ENCODE results near the gene ATL3.
"Not testable (repeated sequence)": the region's sequence is repeated elsewhere in the genome, so short reads cannot be mapped to it uniquely, and the experiment has no call there.

ATL3 gene

DNA sequence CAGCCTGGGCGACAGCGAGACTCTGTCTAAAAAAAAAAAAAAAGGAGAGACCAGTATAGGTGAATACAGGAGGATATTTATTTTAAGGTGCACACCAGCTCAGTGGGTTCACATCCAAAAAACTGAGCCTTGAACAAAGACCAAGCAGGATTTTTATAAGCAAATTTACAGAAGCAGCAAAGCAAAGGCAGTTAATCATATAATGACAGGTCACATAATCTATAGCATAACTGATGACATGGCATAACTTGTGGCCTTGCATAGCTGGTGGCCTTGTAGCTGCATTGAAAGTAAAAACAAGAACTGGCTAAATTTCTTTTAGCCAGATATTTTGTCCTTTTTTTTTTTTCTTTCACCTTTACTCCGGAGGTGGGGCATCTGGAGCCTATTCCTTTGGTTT lies 54.2 kb downstream of the ATL3 start:
- DNase-seq, result no peak

DNA sequence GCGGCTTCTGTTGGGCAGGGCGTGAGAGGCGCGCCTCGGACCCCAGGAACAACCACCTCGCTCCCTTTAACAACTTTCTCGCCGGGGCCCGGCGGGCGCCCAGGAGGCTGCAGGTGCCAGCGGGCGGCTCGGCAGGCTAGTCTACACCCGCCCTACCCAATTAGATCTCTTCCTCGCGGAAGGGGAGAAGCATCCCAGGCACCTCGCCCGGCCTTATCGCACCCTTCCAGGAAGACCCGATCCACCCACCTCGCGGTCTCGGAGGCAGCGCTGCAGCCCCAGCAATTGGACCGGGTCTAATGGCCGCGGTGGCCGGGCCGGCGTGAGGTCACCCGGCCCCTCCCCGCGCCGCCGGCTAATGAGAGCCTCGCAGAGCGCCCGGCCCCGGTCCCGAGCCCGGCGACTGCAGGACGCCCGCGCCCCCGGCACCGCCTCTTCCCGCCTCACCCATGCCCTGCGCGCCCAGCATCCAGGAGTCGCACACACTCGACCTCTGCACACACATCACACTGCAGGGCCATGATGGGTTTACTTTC lies 57.0 kb downstream of the ATL3 start, which contains the start of gene PLAAT3:
TSS of gene PLAAT3 (minus strand) at position 298 of the 536 bp plus-strand sequence. CDS start 419 bp downstream, outside the sequence.
- DNase-seq, result peak; percentile 66

DNA sequence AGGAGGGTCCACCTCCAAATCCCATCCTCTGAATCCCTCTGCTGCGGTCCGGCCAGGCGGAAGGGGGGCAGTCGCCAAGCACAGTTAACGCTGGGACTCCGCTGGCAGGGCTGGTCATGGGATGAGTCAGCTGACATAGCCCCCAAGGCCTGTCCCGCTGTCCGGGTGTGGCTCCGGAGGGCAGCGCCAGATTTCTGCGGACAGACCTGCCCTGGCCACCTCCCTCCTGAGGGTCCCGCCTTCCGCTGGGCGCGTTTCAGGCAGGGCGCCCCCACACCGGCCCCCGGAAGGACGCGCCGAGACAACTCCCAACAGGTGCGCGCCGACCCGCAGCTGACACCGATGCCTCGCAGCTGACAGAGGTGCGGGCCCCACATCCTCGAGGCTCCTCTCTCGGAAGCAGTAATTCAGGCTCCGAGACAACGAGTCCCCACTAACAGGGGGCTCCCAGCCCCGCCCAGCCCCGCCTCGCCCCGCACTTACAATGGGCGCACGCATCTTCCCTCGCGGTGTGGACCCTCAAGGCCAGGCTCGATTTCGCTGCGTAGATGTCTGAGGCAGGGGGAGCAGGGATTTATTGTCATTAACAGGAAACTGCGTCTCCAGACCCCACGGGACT lies 57.5 kb downstream of the ATL3 start:
- peak; percentile 73 for DNase-seq

DNA sequence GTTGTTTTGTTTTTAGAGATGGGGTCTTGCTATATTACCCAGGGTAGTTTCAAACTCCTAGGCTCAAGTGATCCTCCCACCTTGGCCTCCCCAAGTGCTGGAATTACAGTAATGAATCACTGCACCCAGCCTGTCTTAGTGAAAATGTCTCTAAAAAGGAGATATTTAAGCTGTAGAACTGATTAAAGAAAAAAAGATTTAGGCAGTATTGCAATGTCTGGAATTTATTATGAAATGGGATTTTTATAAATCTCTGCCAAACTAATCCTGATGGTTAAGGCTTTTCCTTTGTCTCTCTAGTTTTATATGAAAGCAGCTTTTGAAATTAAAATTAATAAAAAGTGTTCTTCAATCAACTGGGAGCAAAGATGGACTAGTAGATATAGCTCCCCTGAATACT lies 59.0 kb downstream of the ATL3 start:
- no peak for DNase-seq

DNA sequence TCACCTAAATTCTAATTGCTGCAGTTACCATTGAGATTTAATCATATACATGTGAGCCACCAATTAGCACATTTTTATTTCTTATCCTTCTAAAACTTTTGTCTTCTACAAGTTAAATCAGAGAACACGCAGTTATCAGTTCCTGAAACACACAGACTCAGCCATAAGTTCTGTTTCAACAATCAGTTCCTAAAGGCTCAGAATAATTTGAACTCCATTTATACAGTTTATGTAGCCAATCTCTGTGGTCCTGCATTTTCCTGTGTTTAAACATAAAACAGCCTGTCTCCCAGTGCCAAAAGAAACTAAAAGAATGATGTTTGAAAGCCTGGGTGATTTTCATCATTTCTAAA lies 59.8 kb downstream of the ATL3 start:
- no peak for DNase-seq

DNA sequence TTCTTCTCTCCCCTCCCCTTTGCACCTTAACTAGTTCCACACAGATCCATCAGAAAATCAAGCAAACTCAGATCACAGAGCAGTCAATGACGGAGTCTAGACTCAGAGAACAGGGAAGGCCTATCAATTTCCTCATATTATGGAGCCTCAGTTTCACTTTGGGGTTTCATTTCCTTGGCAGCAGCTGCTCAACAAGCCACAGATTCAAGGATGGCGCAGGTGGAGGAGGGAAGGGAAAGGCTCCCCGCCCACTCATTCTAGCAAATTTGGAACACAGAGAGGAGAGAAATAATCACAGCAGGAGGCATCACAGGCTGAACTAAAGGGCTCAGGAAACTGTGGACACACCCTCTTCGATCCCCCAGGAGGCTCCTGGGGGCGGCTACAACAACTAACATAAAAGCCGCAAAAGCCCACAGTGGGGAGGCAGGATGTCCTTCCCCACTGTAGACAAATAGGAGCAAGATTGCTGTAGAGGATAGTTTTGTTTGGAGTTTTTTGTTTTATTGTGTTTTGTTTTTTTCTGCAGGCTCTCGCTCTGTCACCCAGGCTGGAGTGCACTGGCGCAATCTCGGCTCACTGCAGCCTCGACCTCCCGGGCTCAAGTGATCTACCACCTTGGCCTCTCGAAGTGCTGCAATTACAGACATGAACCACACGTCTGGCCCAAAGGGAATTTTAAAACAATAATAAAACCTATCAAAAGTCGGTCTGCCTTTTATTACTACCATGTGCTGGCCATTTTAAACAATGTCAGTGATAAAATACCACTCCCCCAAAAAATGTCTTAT lies 60.4 kb downstream of the ATL3 start:
- DNase-seq, result no peak

DNA sequence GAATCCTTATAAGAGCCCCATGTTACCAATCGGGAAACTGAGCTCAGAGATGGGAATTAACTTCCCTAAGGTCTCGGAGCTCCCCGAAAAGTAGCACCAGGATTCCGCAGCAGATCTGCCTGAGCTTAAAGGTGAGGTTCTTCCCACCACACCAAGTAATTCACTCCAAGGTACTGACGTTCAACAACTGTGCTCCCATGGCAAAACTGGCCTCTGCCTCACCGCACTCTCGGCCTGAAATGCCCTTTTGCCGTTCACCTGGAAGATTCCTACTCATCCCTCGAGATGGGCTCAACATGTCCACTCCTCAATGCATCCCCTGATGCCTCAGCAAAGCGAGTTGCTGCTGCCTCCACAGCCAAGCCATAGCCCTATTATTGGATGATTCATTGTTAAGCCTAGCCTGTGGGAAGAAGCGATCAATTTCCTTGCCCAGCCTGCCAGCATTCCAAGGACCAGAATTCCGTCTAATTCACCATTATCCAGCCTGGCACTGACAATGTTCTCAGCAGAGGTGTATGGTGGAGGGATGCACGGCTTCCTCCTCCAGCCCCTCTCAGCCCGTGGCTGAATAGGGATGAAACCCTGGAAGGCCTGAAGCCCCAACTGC lies 61.1 kb downstream of the ATL3 start:
- no peak for DNase-seq

DNA sequence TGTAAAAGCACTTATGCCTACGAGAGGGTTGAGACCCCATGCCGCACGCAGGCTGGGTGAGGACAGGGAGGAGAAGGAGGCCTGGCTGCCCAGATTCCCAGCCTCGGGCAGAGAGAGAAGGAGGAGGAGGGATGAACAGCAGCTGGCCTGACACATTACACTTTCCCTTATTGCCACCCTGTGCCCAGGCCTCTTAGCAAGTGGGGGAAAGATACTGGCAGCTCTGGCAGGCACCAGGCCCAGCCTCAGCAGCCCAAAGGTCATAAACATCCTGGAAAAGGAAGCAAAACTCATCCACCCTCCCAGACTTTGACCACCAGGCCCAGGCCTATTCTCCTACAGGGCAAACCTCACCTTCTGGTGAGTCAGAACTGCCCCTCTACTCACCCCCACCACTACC lies 61.6 kb downstream of the ATL3 start:
- DNase-seq, result no peak

DNA sequence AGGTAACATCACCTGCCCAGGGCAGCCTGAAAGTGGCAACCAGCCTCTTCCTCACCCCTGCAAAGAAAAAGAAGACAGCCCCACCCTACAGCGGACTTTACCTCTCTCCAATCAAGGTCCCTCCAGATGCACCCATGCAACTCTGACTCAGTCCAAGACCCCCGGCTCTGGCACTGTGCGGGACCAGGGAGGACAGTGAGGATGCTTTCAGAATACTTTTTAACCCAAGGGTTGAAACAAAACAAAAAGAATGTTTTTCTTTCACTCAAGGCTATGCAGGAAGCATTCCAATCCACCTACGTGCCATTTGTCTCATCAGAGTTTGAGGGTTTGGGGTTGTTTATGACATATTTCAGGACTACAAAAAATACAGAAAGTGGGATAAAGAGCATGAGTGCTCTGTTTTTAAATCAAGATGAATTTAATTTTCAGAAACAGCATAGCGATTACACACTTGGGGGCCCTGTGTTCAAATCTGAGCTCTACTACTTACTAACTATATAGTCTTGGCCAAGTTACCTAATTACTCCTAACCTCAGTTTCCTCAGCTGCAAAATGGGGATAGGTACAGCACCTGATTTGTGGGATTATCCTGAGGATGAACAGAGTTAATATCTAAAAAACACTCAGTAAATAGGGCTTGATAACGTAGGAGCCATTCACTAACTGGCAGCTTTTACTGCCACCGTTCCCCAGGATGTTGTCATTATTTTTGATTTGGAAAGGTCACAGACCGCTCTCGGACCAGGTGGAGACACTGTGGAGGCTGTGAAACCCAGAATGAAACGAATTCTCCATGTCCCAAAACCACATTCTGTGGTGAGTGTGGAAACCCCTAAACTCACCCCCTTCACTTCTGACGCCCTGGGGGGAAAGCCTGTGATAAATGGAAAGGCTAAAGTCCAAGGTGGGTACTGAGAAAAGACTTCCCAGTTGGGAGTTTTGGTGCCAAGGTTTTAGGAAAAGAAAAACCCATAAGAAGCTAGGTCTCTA lies 62.5 kb downstream of the ATL3 start:
- DNase-seq, result no peak

DNA sequence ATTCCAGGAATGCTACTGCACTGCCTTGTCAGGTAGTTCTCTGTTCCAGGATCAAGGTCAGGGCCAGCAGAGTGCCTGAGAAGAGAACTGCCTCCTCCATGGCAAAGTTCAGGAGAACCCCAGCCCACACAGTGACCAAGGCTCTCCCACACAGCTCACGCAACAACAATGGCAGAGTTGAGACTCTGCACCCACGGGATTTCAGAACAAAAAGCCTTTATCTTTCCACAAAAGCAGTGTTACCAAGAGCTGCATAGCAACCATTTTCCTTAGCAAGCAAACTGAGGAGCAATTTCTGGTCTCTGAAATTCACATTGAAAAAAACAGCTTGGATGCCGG lies 68.0 kb downstream of the ATL3 start:
- no peak for DNase-seq

DNA sequence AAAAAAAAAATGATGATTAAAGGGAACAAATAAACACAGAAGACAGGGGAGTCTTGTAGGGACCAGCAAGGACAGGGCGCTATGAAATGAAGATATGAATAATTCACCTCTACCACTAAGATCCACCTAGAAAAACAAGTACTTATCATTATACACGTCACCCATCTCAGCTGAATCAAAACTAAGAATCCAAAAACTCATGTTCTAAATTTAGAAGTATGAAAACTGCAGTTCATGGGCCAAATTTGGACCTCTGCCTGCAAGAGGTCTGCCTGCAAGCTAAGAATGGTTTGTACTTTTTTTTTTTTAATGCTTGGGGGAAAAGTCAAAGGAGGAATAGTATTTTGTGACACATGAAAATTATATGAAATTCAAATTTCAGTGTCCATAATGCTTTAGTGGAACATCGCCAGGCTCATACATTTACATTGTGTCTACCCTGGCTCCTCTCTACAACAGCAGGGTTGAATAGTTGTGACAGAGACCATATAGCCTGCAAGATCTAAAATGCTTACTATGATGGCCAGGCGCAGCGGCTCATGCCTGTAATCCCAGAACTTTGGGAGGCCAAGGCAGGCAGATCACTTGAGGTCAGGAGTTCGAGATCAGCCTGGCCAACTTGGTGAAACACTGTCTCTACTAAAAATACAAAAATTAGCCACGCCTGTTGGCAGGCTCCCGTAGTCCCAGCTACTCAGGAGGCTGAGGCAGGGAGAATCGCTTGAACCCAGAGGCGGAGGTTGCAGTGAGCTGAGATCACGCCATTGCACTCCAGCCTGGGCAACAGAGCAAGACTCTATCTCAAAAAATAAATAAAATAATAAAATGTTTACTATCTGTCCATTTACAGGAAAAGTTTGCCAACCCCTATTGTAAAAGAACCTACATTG lies 68.6 kb downstream of the ATL3 start:
- not testable (repeated sequence) for DNase-seq

DNA sequence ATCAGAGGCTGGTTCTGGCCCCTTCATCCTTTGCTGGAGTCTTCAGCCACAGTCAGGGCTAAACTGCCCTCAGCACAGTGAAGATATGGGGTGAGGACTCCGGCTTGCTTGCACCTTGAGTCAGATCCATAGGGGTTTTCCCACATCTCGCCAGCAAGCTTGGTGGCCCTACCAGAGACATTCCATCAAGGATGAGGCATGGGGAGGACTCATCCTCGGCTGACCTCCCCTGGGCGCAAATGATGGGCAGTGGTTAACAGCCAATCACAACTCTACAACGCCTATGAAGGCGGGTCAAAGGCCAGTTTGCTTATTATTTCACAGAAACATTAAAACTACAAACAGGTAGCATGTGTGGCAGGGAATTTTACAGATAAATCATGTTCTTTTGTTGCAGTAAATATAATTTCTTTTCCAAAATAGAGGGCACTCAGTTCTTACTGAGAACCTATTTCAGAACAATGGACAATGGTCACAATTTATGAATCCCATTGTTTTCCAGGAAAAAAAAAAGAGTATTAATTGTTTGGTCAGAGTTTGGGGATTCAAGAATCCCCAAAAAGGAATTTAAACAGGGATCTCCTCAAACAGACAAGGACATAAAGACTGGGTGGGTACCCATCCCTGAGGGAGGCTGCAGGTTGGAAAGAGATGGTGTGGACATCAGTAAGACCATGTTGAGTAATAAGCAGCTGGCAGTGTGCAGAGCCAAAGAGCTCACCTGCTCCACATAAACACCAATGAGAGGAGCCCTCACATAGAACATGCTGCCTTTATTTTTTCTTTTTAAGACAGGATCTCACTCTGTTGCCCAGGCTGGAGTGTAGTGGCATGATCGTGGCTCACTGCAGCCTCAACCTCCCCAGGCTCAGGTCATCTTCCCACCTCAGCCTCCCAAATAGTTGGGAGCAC lies 71.7 kb downstream of the ATL3 start:
- no peak for DNase-seq

DNA sequence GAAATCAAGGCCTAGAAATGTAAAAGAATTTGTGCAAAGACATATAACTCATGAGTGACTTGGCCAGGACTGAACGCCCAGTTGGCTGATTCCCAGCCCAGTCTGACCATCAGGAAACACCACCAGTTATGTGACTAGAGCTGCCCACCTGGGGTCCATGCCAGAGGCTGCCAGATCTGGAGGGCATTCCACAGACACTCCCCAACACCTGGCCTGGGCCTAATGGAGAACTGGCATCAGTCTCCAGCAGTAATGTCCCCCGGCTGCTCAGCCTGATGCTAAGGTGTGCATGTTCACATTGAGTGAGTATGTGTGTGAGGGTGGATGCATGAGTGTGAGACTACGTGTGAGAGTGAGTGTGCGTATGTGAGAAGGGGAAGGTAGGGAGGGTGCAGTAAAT lies 72.6 kb downstream of the ATL3 start:
- no peak for DNase-seq

DNA sequence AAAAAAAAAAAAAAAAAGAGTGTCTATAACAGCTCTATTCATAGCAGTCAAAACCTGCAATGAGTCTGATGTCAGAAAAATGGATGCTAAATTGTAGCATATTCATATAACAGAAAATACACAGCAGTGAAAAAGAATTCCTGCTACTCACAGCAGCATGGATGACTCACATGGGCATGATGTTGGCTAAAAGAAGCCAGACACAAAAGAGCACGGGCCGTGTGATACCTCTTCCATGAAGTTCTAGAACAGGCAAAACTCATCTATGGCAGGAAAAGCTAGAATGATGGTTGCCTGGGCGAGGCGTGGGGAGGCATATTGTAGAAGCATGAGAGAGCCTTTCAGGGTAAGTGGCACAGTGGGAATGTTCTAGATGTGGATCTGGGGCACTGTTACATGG lies 75.9 kb downstream of the ATL3 start:
- no peak for DNase-seq

DNA sequence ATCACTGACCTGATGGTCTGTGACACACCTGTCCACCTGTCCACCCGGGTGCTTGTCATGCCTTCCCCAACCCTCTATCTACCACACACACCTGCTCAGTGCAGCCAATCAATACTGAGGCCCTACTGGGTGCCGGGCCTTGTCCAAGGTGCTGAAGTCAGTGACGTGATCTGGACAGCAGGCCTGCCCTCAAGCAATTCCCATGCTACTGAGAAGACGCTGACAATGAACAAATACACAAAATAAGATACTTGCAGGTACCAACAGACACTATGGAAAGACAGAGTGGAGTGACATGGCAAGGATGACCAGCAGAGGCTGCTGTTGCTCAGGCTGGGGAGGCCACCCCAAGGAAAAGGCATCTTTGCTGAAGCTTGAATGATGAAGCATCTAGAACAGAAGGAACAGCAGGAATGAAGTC lies 78.2 kb downstream of the ATL3 start:
- no peak for DNase-seq

DNA sequence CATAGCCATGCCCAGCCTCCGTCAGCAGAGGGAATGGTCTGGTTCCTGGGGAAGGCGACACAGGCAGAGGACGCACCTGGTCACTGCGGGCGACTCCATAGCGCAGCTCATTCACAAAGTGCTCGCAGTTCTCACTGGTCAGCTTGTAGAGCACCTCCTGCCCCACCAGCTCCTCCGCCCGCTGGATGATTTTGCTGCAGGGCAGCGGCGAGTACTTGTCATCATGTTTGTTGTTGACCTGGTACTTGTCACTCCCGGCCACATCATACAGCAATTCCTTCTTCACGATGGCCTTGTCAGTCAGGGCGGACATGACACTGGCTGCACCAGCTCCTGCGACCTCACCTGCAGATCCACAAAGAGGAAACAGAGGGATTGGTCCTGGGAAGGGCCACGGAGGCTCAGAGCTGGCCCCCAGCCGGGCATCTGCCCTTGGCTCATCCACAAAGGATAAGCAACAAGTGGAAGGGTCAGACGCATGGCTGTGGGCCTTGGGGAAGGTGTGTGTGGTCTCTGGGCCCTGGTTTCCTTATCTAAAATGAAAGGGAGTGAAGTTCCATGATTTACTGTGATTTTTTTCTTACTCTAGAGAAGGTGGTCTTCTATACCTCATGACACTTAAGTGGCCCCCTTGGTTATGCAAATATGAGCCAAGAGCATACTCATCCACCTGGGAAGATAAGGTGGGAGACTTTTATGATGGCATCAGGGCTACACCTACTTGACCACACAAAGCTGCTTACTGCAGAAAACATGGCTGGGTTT lies 81.0 kb downstream of the ATL3 start:
- no peak for DNase-seq

DNA sequence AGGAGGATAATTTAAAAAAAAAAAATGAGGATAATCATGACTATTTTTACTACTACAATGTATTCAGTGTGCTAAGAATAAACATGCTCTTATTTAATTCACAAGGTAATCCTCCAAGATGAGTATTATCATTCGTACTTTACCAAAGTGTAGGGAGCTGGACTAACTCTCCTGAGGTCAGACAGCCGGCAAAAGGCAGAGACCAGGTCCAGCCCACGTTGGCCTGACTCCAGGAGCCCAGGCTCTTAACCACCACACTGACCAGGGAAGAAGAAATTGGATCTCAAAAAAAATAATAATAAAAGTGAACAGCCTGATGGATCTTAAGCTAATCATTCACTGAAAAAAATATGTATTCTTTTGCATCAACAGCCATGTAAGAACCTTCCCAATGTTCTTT lies 82.2 kb downstream of the ATL3 start:
- no peak for DNase-seq

DNA sequence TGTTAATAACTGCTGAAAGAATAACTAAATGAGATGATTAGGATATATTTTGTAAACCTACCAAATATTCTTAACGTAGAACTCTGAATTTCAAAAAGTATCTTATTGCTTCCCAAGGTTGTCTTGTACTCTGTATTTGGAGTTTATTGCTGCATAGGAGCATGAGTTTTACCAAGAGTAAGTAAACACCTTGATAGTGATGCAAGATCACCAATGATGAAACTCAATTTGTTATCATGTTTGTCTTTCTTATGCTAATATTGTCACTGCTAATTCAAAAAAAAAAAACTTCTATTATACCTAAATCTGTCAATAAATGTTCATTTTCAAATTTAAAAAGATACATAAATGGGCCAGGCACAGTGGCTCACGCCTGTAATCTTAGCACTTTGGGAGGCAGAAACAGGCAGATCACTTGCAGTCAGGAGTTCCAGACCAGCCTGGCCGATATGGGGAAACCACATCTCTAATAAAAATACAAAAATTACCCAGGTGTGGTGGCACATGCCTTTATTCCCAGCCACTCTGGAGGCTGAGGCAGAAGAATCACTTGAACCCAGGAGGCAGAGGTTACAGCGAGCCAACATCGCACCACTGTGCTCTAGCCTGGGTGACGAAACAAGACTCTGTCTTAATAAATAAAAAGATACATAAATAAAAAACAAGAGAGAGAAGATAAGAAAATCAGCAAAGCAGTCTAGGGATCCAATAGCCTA lies 84.6 kb downstream of the ATL3 start:
- no peak for DNase-seq

DNA sequence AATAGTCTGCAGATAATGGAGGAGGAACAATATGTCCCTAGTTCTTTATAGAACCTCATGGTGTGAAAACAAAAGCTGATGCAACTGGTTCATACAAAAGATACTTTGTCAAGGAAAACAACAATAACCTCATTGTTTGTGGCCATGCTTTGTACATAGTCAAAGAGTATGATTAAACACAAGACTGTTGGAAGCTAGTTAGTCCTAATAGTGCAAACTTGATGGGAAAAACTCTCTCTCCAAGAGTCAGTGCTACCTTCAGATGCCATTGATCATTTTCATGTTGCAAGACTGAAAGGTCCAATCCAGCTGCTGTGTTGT lies 87.9 kb downstream of the ATL3 start:
- DNase-seq, result no peak
